WERI-Rb-1 (cell line): Measurements from ENCODE around the gene APLF.

Experiments used
- DNase-seq: peaks from one replicate; pipeline ENCODE4 v3.0.0-alpha.2; 2020
- H3K27ac ChIP-seq: fragments of 250-450 bp; sonication (Bioruptor Pico); 2 replicates; pipeline ENCODE4 v1.5.1; 2020; ENCODE audit warnings: mild to moderate bottlenecking, moderate library complexity
- H3K27me3 ChIP-seq: fragments of 250-450 bp; sonication (Bioruptor Pico); 2 replicates; pipeline ENCODE4 v1.5.1; 2021; ENCODE audit warnings: mild to moderate bottlenecking, low read depth, moderate library complexity; ENCODE audit not compliant: insufficient read depth, severe bottlenecking
- H3K36me3 ChIP-seq: fragments of 250-450 bp; sonication (Bioruptor Pico); 2 replicates; pipeline ENCODE4 v1.5.1; 2020; ENCODE audit warnings: mild to moderate bottlenecking, moderate library complexity
- H3K4me3 ChIP-seq: 2 replicates; pipeline ENCODE4 v1.5.1; 2011; ENCODE audit warnings: low read depth, mild to moderate bottlenecking, control low read depth, low read length
- H3K9me3 ChIP-seq: fragments of 250-450 bp; sonication (Bioruptor Pico); 2 replicates; pipeline ENCODE4 v1.5.1; 2021; ENCODE audit warnings: mild to moderate bottlenecking, moderate library complexity; ENCODE audit not compliant: severe bottlenecking
- CTCF ChIP-seq: IDR thresholded peaks from 2 replicates; pipeline ENCODE4 v1.5.1; 2011; ENCODE audit warnings: low read depth, mild to moderate bottlenecking, control low read depth, inconsistent platforms, low read length

The APLF gene

DNA sequence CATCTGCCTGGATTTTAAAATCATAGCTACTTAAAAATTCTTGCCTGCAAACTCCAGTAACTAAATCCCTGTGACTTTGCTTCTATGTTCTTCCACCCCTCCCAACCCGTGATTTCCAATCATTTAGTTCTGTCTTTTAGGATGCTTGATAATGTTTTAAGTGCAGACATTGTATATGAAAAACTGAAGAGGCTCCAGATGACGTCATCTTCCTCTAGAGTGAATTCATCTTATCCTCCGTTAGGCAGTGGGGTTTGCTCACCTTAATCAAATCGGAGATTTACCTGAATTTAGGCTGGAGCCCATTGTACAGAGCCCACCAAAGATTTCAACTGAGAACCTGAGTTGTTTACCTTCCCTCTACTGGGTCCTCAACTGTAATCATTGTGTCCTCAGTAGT, 11.2 kb upstream of the APLF start:
- H3K4me3 ChIP-seq, result no peak overlapping the region
- DNase-seq, result no peak
- H3K36me3 ChIP-seq, result no peaks in the 10 kb centered on the region
- H3K27ac ChIP-seq, result no peak overlapping the region
- H3K27me3 ChIP-seq, result no peaks in the 10 kb centered on the region
- no peaks in the 10 kb centered on the region for H3K9me3 ChIP-seq
- no peak for TF ChIP-seq CTCF

DNA sequence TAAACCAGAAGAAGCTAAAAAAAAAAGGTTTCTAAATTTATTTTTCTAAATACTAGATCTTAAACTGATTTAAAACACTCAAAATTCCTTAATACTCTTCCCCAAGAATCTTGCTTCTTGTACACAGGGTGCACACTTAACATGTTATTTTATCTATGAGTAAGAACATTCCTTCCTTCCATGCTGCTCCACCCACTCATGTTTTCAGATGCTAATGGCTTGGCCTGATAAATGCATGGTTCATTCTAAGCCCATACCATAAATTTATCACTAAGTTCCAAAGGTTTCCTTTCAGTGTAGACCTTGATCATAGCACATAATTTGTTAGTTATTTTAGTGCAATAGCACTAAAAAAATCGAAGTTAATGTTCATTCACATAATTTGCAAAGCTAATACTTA, 8.4 kb upstream of the APLF start:
- DNase-seq, result no peak
- no peaks in the 10 kb centered on the region for H3K36me3 ChIP-seq
- H3K27me3 ChIP-seq, result no peaks in the 10 kb centered on the region
- no peak for TF ChIP-seq CTCF
- no peak overlapping the region for H3K27ac ChIP-seq
- H3K9me3 ChIP-seq, result no peaks in the 10 kb centered on the region
- H3K4me3 ChIP-seq, result no peak overlapping the region

GRCh38 chr2:68463287-68463877, 4.0 kb upstream of the APLF start:
- no peak overlapping the region for H3K4me3 ChIP-seq
- peak; percentile 53 for TF ChIP-seq CTCF
- peaks cover 4% of the 10 kb centered on the region; the same call in 1 of the 2 replicates for H3K36me3 ChIP-seq
- H3K9me3 ChIP-seq, result no peaks in the 10 kb centered on the region
- no peak for DNase-seq
- H3K27ac ChIP-seq, result no peak overlapping the region
- no peaks in the 10 kb centered on the region for H3K27me3 ChIP-seq

- H3K27ac ChIP-seq, result no peak overlapping the region
- no peaks in the 10 kb centered on the region for H3K9me3 ChIP-seq
- TF ChIP-seq CTCF, result no peak
- no peak overlapping the region for H3K4me3 ChIP-seq
- H3K27me3 ChIP-seq, result no peaks in the 10 kb centered on the region
- peaks cover 4% of the 10 kb centered on the region; the same call in 1 of the 2 replicates for H3K36me3 ChIP-seq
- DNase-seq, result no peak
Measured at GRCh38 chr2:68464651-68465050, 2.7 kb upstream of the APLF start.

GRCh38 chr2:68465081-68465916, 2.1 kb upstream of the APLF start:
- no peaks in the 10 kb centered on the region for H3K27me3 ChIP-seq
- DNase-seq, result no peak
- H3K36me3 ChIP-seq, result peaks cover 4% of the 10 kb centered on the region; the same call in 1 of the 2 replicates
- TF ChIP-seq CTCF, result no peak
- no peak overlapping the region for H3K4me3 ChIP-seq
- no peaks in the 10 kb centered on the region for H3K9me3 ChIP-seq
- H3K27ac ChIP-seq, result no peak overlapping the region
